SK-N-SH (cell line): Measurements from ENCODE around the gene PGP. TPM values are rescaled to one million over a fixed set of nuclear protein-coding genes. Genes with fewer than 3 reads are reported as not detected.

Experiments
- CTCF ChIA-PET: fragments of 300-600, 350-600 bp; formaldehyde crosslinking; extraction: SDS; loops from one replicate; lab custom pipeline; 2021; lab: Yijun Ruan, JAX
- POLR2A ChIA-PET: fragments of 350-600 bp; sonication (Branson Sonifier 250); formaldehyde crosslinking; extraction: SDS; loops from one replicate; lab custom pipeline; 2020; ENCODE audit warnings: antibody characterized with exemption, inconsistent platforms; lab: Yijun Ruan, JAX
- DNase-seq: peaks from one replicate; pipeline ENCODE4 v3.0.0; 2012
- H2AFZ ChIP-seq: fragments of 200-600 bp; sonication (generic); 2 replicates; pipeline ENCODE4 v1.8.1; 2016; ENCODE audit warnings: antibody characterized with exemption, mild to moderate bottlenecking, low read depth
- H3F3A ChIP-seq: fragments of 200-600 bp; sonication (generic); replicated peaks from 2 replicates; pipeline ENCODE3; 2016; ENCODE audit warnings: antibody characterized with exemption, mild to moderate bottlenecking; ENCODE audit not compliant: insufficient read depth
- H3K27ac ChIP-seq, 2 experiments: fragments of 200-500 bp in 1 of 2; fragments of 200-600 bp in 1 of 2; sonication (Bioruptor generic) in 1 of 2; sonication (generic), shearing (Covaris generic) in 1 of 2; 2 replicates each; pipeline versions ENCODE4 v1.5.1 to v1.6.1; 2014 to 2016; ENCODE audit warnings: low read depth in 2 of 2, inconsistent platforms in 1 of 2, low read length in 1 of 2, mild to moderate bottlenecking in 1 of 2, mixed read lengths in 1 of 2
- H3K27me3 ChIP-seq: fragments of 200-600 bp; sonication (generic), shearing (Covaris generic); 2 replicates; pipeline ENCODE4 v1.6.1; 2016; ENCODE audit warnings: mixed run types; ENCODE audit not compliant: insufficient read depth
- H3K36me3 ChIP-seq, 2 experiments: fragments of 200-500 bp in 1 of 2; fragments of 200-600 bp in 1 of 2; sonication (Bioruptor generic) in 1 of 2; sonication (generic) in 1 of 2; replicated peaks in 1 of 2; 2 replicates each; pipeline versions ENCODE3 to v1.5.1; 2014 to 2016; ENCODE audit warnings: low read length in 1 of 2, mild to moderate bottlenecking in 1 of 2; ENCODE audit not compliant: insufficient read depth in 2 of 2, control insufficient read depth in 1 of 2
- H3K4me1 ChIP-seq, 2 experiments: fragments of 200-500 bp in 1 of 2; fragments of 200-600 bp in 1 of 2; sonication (Bioruptor generic) in 1 of 2; sonication (generic), shearing (Covaris generic) in 1 of 2; 2 replicates each; pipeline versions ENCODE4 v1.5.1 to v1.6.1; 2014 to 2016; ENCODE audit warnings: low read depth in 1 of 2, low read length in 1 of 2, mixed run types in 1 of 2; ENCODE audit not compliant: insufficient read depth in 2 of 2, control insufficient read depth in 1 of 2
- H3K4me2 ChIP-seq: fragments of 200-600 bp; sonication (generic), shearing (Covaris generic); 2 replicates; pipeline ENCODE4 v1.6.1; 2017; ENCODE audit warnings: mixed run types
- H3K4me3 ChIP-seq, 2 experiments: fragments of 200-500 bp in 1 of 2; fragments of 200-600 bp in 1 of 2; sonication (Bioruptor generic) in 1 of 2; sonication (generic), shearing (Covaris generic) in 1 of 2; 2 replicates each; pipeline versions ENCODE4 v1.5.1 to v1.8.1; 2014 to 2016; ENCODE audit warnings: low read depth in 2 of 2, inconsistent platforms in 1 of 2, low read length in 1 of 2, mild to moderate bottlenecking in 1 of 2, mixed read lengths in 1 of 2, moderate library complexity in 1 of 2
- H3K79me2 ChIP-seq: fragments of 200-600 bp; sonication (generic); 2 replicates; pipeline ENCODE4 v1.8.1; 2017; ENCODE audit warnings: mild to moderate bottlenecking; ENCODE audit not compliant: insufficient read depth
- H3K9ac ChIP-seq: fragments of 200-600 bp; sonication (generic); 2 replicates; pipeline ENCODE4 v1.6.1; 2017; ENCODE audit warnings: mixed run types
- H3K9me2 ChIP-seq: fragments of 200-600 bp; sonication (generic); 2 replicates; pipeline ENCODE4 v1.6.1; 2017; ENCODE audit warnings: mixed run types
- H3K9me3 ChIP-seq: fragments of 200-600 bp; sonication (generic); 2 replicates; pipeline ENCODE4 v1.6.1; 2017; ENCODE audit warnings: mixed run types, mild to moderate bottlenecking, moderate library complexity
- H4K20me1 ChIP-seq: fragments of 200-600 bp; sonication (generic); 2 replicates; pipeline ENCODE4 v1.6.1; 2017; ENCODE audit warnings: mild to moderate bottlenecking, mixed run types; ENCODE audit not compliant: insufficient read depth
- ELF1 ChIP-seq: IDR thresholded peaks from 2 replicates; pipeline ENCODE4 v1.4.0; 2012
- EP300 ChIP-seq, 2 experiments: IDR thresholded peaks; 2 replicates each; pipeline versions ENCODE4 v1.4.0 to v1.6.1; 2012; ENCODE audit warnings: borderline replicate concordance in 1 of 2, low read depth in 1 of 2, low read length in 1 of 2
- FOSL2 ChIP-seq: IDR thresholded peaks from 2 replicates; pipeline ENCODE4 v1.4.0; 2012; ENCODE audit warnings: low read depth, mild to moderate bottlenecking, moderate library complexity, borderline replicate concordance
- GABPA ChIP-seq: IDR thresholded peaks from 2 replicates; pipeline ENCODE4 v1.4.0; 2012; ENCODE audit warnings: low read depth, mild to moderate bottlenecking
- MEF2A ChIP-seq: IDR thresholded peaks from 2 replicates; pipeline ENCODE4 v1.4.0; 2012; ENCODE audit warnings: low read depth, borderline replicate concordance
- MXI1 ChIP-seq: IDR thresholded peaks from 2 replicates; pipeline ENCODE4 v1.6.1; 2012; ENCODE audit warnings: mild to moderate bottlenecking, low read depth, low read length, improper control_type of control experiment
- PBX3 ChIP-seq: IDR thresholded peaks from 2 replicates; pipeline ENCODE4; 2012
- POLR2AphosphoS5 ChIP-seq: IDR thresholded peaks from 2 replicates; pipeline ENCODE4 v1.6.1; 2012; ENCODE audit warnings: low read depth, low read length
- RAD21 ChIP-seq: IDR thresholded peaks from 2 replicates; pipeline ENCODE4 v1.6.1; 2012; ENCODE audit warnings: mild to moderate bottlenecking, low read length
- RFX5 ChIP-seq: IDR thresholded peaks from 2 replicates; pipeline ENCODE4 v1.6.1; 2012; ENCODE audit warnings: mild to moderate bottlenecking, improper control_type of control experiment, low read length
- TAF1 ChIP-seq: IDR thresholded peaks from 2 replicates; pipeline ENCODE4 v1.6.1; 2012; ENCODE audit warnings: low read depth, mild to moderate bottlenecking, low read length, moderate library complexity, borderline replicate concordance
- TEAD4 ChIP-seq: IDR thresholded peaks from 2 replicates; pipeline ENCODE4 v1.4.0; 2012; ENCODE audit warnings: mild to moderate bottlenecking, borderline replicate concordance; ENCODE audit not compliant: insufficient read depth
- WGBS: methylation state at CpG from one replicate; pipeline ENCODE4 v1.1.6; 2017; ENCODE audit warnings: low lambda C conversion rate; 5-methylcytosine and 5-hydroxymethylcytosine counted together
- polyA plus RNA-seq, 3 experiments: library from polyadenylated mRNA; depleted of rRNA; stranded (reverse); fragments of >200 nt; gene quantifications; 2 replicates each; pipeline ENCODE4 v1.2.3, GENCODE V29; 2012
- TF ChIP-seq, protein P1 (sequence below): IDR thresholded peaks from 2 replicates; pipeline ENCODE4 v1.6.1; 2012; ENCODE audit warnings: mild to moderate bottlenecking, low read depth, low read length, moderate library complexity

The PGP gene
- polyA plus RNA-seq, 1 of the 3 experiments (the other 2 are of a cell fraction): 10.3 TPM

DNA sequence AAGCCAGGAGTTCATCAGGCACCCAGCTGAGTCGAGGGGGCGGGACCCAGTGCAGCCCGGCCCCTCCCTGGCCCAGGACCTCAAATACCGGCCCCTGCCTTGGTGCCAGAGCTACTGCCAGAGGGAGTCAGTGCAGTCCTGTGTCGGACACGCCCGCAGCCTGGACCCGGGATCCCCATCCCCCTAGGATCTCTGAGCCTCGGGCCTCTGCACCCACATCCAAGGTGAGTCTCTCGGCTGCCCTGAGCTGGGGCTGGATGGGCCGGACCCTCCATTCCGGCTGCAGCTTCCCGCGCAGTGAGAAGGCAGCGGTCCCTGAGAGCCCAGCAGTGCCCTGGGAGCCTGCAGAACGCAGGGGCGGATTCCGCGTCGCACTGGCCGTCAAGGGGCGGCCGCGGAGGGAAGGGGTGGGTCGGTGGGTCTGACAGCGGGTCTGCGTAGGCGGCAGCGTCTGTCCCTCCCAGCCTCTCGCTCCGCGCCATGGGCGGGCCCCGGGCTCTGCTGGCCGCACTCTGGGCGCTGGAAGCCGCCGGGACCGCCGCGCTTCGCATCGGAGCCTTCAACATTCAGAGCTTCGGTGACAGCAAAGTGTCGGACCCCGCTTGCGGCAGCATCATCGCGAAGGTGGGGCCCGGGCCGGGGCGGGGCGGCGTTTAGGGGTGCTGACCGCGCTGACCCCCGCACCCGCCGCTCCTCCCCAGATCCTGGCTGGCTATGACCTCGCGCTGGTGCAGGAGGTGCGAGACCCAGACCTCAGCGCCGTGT lies 21.9 kb upstream of the PGP start, which contains the start of gene DNASE1L2:
TSS of gene DNASE1L2 (plus strand) at position 108 of the 765 bp plus-strand sequence. CDS start at position 481, 373 bp downstream.
- H4K20me1 ChIP-seq: no peaks in the 10 kb centered on the region
- H3K27ac ChIP-seq: no peak within 1 kb of the TSS
- ChIA-PET CTCF (interaction anchor here (0.8 to 1.0 kb wide), 2 partner anchors 15 to 214 kb away, joined by 3 to 9 read pairs; partner anchors contain the start of gene ECI1), POLR2A (no interaction called here)
- no peak within 1 kb of the TSS for H2AFZ ChIP-seq
- no peak within 1 kb of the TSS for H3K4me2 ChIP-seq
- no peaks in the 10 kb centered on the region for H3K9me3 ChIP-seq
- H3F3A ChIP-seq: peaks cover 10% of the 10 kb centered on the region
- peaks cover 0 to 3% of the 10 kb centered on the region in 2 experiments; a peak in 1 of 4 replicates for H3K4me1 ChIP-seq
- no peaks in the 10 kb centered on the region for H3K27me3 ChIP-seq
- TF ChIP-seq TEAD4 (no peak), EP300 (IDR thresholded peaks at IDR 0.05; ENCODE audit: borderline replicate concordance in 1 of 2, low read depth in 1 of 2, low read length in 1 of 2) (no peak), POLR2AphosphoS5 (peak; percentile 55), MEF2A (no peak)
- DNase-seq: peak; percentile 82
- no peaks in the 10 kb centered on the region for H3K79me2 ChIP-seq
- H3K4me3 ChIP-seq: peak within 1 kb of the TSS in 1 of 2 experiments; percentile 6; a peak in 1 of 4 replicates
- no peaks in the 10 kb centered on the region for H3K9me2 ChIP-seq
- WGBS: 42% methylated on average over 19 of the region's 64 CpGs
- peaks cover 0 to 45% of the 10 kb centered on the region in 2 experiments for H3K36me3 ChIP-seq
- H3K9ac ChIP-seq: no peak within 1 kb of the TSS

DNA sequence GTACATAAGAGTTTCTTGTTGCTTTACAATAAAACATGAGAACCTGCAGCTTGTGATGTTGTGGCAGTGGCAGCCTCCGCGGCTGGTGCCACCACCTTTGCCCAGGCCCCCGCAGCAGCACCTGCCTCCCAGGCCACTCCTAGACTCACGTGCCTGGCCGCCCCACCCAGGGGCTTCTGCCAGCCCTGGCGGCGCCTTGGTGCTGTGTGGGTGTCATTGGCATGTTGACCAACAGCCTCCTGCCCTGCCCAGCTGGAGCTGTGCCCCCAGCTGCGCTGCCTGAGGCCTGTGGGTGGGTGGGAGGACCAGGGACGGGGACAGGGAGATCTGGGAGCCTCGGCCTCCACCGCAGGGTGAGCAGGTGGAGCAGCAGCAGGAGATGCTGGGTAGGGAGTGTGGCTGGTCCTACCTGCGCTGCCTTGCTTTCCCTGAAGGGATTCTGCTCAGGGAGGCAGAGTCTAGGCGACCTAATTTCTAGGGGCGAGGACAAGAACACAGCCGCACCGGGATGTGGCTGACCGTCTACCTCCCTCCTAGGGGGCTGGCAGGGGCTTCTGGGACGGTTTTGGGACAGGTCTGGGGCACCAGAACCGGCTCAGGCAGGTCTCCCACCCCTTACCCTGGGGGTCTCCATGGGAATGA lies 21.2 kb upstream of the PGP start:
- no peaks in the 10 kb centered on the region for H3K79me2 ChIP-seq
- H3K4me2 ChIP-seq: no peak overlapping the region
- no peaks in the 10 kb centered on the region for H3K9me2 ChIP-seq
- CTCF ChIA-PET: interaction anchor here (0.6 to 1.0 kb wide), 3 partner anchors 16 to 213 kb away, joined by 3 to 9 read pairs (median 3); partner anchors contain the start of gene ECI1
- H3K27ac ChIP-seq: no peak overlapping the region
- H3F3A ChIP-seq: peaks cover 6% of the 10 kb centered on the region
- no peak overlapping the region for H2AFZ ChIP-seq
- no peak overlapping the region for H3K9ac ChIP-seq
- no peaks in the 10 kb centered on the region for H3K27me3 ChIP-seq
- H4K20me1 ChIP-seq: no peaks in the 10 kb centered on the region
- 87% methylated on average over 3 of the region's 19 CpGs for WGBS
- no peak for DNase-seq
- no peaks in the 10 kb centered on the region for H3K9me3 ChIP-seq
- H3K36me3 ChIP-seq: peaks cover 0 to 52% of the 10 kb centered on the region in 2 experiments
- POLR2A ChIA-PET: no interaction called here
- TF ChIP-seq PBX3: no peak
- TF ChIP-seq EP300 (IDR thresholded peaks at IDR 0.05; ENCODE audit: borderline replicate concordance in 1 of 2, low read depth in 1 of 2, low read length in 1 of 2): no peak
- TF ChIP-seq ELF1: no peak
- no peak for TF ChIP-seq RFX5
- TF ChIP-seq RAD21: no peak
- no peak for TF ChIP-seq FOSL2
- no peak for TF ChIP-seq TAF1
- no peak for TF ChIP-seq MXI1
- TF ChIP-seq, protein P1, sequence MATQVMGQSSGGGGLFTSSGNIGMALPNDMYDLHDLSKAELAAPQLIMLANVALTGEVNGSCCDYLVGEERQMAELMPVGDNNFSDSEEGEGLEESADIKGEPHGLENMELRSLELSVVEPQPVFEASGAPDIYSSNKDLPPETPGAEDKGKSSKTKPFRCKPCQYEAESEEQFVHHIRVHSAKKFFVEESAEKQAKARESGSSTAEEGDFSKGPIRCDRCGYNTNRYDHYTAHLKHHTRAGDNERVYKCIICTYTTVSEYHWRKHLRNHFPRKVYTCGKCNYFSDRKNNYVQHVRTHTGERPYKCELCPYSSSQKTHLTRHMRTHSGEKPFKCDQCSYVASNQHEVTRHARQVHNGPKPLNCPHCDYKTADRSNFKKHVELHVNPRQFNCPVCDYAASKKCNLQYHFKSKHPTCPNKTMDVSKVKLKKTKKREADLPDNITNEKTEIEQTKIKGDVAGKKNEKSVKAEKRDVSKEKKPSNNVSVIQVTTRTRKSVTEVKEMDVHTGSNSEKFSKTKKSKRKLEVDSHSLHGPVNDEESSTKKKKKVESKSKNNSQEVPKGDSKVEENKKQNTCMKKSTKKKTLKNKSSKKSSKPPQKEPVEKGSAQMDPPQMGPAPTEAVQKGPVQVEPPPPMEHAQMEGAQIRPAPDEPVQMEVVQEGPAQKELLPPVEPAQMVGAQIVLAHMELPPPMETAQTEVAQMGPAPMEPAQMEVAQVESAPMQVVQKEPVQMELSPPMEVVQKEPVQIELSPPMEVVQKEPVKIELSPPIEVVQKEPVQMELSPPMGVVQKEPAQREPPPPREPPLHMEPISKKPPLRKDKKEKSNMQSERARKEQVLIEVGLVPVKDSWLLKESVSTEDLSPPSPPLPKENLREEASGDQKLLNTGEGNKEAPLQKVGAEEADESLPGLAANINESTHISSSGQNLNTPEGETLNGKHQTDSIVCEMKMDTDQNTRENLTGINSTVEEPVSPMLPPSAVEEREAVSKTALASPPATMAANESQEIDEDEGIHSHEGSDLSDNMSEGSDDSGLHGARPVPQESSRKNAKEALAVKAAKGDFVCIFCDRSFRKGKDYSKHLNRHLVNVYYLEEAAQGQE: no peak
- TF ChIP-seq GABPA: no peak
- TF ChIP-seq, all 33 proteins: peak for 0
- Histone ChIP-seq H3K4me3 (no peak overlapping the region), H3K4me1 (peaks cover 0 to 3% of the 10 kb centered on the region in 2 experiments; a peak in 1 of 4 replicates)
